Body of pancreas (tissue), 4 donors: ENCODE data around the gene GPR107.

Experiments used
- POLR2A ChIP-seq, 3 donors: fragments of 450-650 bp; IDR thresholded peaks; one replicate each; pipeline ENCODE4 v1.6.1; 2016; ENCODE audit warnings: antibody characterized with exemption in 3 of 3, mild to moderate bottlenecking in 2 of 3
- TF ChIP-seq, protein P1 (sequence below), 7 experiments: fragments of 450-650 bp in 4 of 7; fragments of 200-600 bp in 3 of 7; sonication (generic) in 3 of 7; IDR thresholded peaks; one replicate each; pipeline ENCODE4 v1.5.1; 2016 to 2019; ENCODE audit warnings: antibody characterized with exemption in 7 of 7

DNA sequence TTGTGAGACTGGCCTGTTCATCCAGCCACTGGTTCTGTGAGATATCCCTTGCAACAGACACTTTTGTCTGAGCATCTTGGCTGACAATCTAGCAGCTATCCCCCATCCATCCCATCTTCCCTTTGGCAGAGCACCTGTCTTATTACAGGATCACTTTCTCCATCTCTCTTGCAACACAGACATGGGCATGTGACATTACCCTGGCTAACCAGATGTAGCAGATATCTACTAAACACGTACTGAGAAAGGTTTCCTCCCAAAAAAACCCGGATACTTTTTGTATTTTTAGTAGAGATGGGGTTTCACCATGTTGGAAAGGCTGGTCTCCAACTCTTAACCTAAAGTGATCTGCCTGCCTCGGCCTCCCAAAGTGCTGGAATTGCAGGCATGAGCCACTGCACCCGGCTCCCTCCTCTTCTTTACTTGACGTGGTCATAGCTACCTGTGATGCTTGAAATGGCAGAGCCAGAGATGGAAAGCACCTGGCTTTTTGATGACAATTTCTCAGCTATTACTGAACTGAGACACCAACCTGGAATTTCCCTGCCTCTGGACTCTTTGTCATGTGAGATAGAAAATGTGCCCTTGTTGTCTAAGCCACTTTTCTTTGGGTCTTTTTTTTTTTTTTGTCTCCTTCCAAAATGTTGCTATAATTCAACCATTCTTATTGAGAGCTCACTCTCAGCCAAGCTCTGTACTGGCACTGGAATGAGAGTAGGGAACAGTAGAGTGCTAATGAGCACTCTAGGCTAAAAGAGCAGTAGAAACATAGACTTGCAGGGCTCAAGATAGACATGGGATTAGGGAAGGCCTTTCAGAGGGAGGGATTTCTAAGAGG lies 43.3 kb upstream of the GPR107 start:
- TF ChIP-seq, protein P1, sequence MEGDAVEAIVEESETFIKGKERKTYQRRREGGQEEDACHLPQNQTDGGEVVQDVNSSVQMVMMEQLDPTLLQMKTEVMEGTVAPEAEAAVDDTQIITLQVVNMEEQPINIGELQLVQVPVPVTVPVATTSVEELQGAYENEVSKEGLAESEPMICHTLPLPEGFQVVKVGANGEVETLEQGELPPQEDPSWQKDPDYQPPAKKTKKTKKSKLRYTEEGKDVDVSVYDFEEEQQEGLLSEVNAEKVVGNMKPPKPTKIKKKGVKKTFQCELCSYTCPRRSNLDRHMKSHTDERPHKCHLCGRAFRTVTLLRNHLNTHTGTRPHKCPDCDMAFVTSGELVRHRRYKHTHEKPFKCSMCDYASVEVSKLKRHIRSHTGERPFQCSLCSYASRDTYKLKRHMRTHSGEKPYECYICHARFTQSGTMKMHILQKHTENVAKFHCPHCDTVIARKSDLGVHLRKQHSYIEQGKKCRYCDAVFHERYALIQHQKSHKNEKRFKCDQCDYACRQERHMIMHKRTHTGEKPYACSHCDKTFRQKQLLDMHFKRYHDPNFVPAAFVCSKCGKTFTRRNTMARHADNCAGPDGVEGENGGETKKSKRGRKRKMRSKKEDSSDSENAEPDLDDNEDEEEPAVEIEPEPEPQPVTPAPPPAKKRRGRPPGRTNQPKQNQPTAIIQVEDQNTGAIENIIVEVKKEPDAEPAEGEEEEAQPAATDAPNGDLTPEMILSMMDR (IDR thresholded peaks at IDR 0.05): no peak
- TF ChIP-seq POLR2A (IDR thresholded peaks at IDR 0.05): no peak
